GM18499 (cell line): ENCODE data around the gene ALK.

ENCODE experiments used
- ATAC-seq: cut with Tn5 transposase; IDR thresholded peaks from one replicate; pipeline ENCODE4 v1.9.1; 2021; ENCODE audit warnings: moderate number of reproducible peaks; ENCODE audit not compliant: insufficient read depth, unreplicated experiment

The ALK gene

GRCh38 chr2:29799628-29800027 is 121.8 kb downstream of the ALK start:
- no peak for ATAC-seq

- ATAC-seq = no peak
Observed at GRCh38 chr2:29797916-29798315, 123.5 kb downstream of the ALK start.

DNA sequence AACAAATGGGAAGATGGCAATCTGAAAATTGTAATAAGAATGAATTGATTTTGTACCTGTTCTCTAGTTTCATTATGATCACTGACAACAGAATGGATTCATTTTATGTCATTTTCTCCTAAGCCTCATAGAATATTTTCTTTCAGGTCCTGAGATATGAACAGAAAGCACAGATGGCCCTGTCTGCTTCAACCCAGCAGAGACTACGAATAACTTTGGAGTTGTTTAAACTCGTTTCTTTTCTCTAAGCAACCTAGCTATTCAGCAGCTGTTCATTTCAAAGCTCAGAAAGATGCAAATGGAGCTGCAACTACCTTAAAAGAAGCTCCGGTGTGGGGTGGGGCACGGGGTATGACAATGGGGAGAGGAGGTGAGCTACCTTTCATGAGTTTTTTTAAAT is 124.9 kb downstream of the ALK start:
- ATAC-seq = no peak

- ATAC-seq = no peak
Observed at GRCh38 chr2:29789911-29790485, 131.4 kb downstream of the ALK start.

- no peak for ATAC-seq
Observed at GRCh38 chr2:29787473-29788465, 133.6 kb downstream of the ALK start.

DNA sequence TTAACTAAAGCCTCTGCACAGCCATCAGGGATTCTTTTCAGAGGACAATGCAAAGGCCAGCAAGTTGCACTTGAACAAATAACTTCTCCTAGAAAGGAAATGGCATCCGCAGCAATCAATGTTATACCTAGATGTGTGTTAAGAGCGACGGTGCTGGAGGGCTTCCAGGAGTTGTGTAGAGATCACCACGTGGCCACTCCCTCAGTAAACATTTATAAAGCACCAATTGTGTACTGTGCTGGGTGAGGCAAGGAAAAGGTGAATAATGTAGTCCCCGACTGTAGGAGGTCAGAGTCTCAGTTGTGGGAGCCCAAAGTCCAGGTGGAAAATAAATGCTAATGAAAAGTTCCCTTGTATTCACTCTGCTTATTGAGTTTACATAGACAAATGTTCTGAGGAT is 135.0 kb downstream of the ALK start:
- no peak for ATAC-seq

DNA sequence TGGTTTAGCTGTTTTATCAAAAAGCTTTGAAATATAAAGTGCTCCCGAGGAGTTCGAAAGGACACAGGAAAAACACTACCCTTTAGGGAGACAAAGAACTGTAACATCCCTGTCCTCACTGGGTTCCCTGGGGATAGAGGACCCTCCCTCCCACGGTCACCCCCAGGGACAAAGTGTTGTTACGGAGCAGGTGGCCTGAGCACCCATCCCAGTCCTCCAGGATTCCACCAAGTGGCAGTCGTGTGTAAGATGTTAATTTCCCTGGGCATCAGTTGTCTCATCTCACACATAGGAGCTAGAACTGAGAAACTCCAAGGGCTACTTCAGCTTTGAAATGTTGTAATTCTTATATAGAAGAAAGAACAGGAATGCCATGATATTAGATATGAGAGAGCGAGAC is 137.7 kb downstream of the ALK start:
- ATAC-seq = no peak

DNA sequence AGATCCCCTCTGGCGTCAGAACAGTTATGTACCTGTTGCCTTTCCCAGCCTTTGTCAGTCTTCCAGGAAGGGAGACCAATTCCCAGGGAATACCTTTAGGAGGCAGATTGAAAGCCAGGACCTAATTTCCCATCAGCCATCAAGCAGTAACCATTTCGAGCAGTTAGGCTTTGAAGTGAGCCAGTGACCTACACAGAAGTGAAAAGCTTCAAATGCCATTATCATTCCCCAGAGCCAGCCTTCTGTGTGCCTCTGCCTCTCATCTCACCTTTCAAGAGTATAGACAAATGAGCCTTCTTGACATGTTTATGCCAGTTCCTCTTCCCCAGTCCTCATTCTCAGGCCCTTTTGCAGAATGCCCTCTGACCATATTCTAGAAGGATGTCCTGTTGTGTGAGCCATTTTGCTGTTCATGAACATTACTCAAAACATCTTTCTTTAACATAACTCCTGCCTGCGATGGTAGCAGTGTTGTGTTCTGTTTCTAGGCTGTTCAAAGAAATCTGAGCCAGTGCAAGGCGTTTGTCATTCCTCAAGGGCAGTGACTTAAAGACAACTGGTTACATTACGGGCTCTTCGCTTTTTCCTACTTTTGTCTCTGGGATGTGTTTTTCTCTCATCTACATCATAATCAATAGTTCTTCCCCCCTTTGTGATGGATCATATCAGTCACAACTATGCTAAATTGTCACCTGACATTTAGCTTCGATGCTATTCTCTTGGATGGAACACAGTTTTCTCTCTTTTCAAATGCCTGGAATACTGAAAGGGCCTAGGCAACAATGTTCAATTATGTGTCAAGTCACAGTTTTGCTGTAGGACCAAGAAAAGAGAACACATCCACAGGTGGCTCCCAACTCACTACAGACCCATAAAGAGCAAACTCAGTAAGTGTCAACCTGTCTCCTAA is 138.6 kb downstream of the ALK start:
- ATAC-seq = no peak

DNA sequence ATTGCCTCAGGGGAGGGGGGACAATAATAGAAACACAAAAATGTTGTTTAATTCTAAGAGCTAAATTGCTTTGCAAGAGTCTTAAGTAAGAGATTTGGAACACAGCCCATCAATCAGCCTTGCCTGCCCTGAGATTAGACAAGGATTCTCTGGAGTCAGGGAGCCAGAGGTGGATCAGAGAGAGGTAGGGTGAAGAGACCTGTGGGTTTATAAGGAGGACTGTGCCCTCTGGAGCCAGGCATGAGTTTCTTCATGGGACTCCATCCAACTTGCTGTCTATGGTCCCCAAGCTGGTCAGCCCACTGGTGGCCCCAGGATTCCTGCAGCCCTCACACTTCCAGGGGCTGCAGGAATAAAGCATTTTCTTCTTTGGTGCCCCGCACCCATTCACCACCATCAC is 139.3 kb downstream of the ALK start:
- ATAC-seq = no peak

GRCh38 chr2:29780906-29781305 is 140.5 kb downstream of the ALK start:
- ATAC-seq = no peak

DNA sequence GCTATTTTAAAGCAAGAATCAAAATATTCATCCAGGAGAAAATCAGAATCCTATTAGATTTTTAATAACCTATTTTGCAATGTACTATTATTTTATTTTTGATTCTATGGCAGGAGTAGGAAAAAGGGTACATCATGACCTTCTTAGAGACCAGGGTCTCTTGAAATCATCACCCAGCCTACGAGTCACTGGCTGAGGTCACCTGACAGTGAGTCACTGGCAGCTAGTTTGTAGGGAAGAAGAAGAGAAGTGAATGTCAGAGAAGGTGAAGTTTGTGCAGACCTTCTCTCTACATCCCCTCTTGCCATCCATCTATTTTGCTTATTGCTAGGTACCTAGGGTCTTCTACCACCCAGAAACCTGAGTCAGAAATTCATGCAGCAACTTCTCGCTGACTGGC is 144.2 kb downstream of the ALK start:
- ATAC-seq = no peak

DNA sequence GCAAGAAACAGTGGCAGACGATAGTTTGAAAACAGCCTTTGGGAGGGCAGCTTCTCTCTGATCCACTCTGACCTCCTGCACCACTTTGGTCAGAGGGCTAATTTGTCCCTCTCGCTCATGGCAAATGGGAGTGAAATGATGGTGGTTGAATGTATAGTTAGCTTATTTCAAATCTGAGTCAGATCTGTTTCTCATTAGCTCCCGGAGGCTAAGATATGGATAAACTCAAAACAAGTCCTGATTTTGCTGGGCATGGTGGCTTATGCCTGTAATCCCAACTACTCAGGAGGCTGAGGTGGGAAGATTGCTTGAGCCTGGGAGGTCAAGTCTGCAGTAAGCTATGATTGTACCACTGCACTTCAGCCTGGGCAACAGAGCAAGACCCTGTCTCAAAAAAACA is 145.0 kb downstream of the ALK start:
- no peak for ATAC-seq

GRCh38 chr2:29775937-29776336 is 145.4 kb downstream of the ALK start:
- ATAC-seq = no peak

DNA sequence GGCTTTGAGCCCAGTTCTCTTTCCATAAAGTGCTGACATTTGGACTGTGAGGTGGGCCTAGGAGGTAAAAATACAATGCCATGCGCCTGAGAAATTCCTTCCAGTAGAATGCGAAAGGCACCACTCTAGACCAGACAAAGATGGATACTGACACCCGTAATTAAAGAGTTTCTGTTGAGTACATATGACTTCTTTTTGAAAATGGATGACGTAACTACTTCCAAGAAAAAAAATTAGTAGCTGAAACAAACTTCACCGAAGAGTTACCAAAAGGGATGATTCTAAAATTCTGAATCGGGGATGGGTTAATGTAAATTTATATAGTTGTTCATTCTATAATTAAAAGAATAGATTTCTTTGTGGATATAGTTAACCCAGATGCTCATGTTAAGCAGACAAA is 146.8 kb downstream of the ALK start:
- ATAC-seq = no peak

DNA sequence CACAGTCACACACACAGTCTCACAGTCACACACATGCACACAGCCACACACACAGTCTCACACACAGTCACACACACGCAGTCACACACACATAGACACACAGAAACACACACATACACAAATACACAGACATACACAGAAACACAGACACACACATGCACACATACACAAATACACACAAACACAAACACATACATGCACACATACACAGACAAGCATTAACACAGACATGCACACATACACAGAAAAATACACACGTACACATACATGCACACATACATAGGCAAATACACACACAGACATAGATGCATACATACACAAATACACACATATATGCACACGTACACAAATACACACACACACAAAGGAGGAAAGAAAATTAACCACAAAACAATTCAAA is 150.5 kb downstream of the ALK start:
- no peak for ATAC-seq

DNA sequence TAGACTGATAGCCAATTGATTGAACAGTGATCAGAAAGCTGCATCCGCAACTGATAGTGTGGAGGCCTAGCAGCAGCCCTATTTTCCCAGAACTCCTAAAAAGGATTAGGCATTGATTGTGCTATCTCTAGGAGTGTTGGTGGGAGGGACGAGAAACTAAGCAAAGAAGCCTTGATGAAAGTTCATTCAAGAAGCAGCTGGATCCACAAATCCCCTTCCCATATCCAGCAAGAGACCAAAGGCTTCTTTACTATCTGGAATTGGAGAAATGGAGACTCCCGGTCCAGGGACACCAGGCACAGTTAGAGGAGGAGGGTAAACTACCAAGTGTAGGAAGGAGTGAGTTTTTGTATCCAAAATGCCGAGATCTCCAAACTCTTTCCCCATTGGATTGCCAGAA is 151.5 kb downstream of the ALK start:
- ATAC-seq = no peak

GRCh38 chr2:29767606-29768335 is 153.6 kb downstream of the ALK start:
- no peak for ATAC-seq

- no peak for ATAC-seq
Observed at GRCh38 chr2:29766191-29766590, 155.2 kb downstream of the ALK start.

- ATAC-seq = no peak
Observed at GRCh38 chr2:29765721-29766120, 155.7 kb downstream of the ALK start.

GRCh38 chr2:29763371-29763770 is 158.0 kb downstream of the ALK start:
- ATAC-seq = no peak
